ENCODE results near the gene KRT17.
"Not testable (repeated sequence)": the region's sequence is repeated elsewhere in the genome, so short reads cannot be mapped to it uniquely, and the experiment has no call there.

KRT17 gene

DNA sequence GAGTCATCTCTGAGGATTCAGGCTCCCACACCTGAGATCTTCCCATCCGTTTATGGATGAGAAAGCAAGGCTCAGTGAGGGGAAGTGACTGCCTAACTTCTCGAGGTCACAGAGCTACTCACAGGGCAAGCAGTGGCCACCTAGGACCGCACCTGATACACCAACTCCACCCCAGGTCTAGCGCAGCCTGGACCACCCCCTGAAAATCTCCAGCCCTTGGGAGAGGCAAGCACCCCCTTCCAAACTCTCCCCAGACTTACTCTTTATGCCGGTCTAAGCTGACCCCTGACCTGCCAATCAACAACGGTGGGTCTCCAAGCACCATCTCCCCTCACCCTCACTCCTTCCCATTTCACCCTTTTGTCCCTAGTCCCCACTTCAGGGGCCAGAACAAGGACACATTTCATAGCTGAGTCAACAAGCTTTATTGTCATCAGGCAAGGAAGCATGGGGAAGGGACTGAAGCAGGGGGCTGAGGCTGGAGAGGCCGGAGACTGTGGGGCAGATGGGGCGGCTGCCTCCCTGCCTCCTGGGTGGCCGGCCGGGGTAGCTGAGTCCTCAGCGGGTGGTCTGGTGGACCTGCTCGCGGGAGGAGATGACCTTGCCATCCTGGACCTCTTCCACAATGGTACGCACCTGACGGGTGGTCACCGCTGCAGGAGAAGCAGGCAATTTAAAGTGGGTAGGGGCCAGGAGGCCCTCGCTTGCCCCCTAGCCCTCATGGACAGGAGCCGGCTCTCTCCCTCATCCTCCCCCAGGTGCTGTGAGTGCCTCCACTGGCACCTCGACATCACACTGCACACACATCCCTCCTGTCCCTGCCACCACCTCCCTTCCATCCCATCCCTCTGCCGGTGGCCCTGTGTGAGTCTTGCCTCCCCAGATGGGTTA is 5.1 kb downstream of the KRT17 start:
- DNase-seq, result no peak

DNA sequence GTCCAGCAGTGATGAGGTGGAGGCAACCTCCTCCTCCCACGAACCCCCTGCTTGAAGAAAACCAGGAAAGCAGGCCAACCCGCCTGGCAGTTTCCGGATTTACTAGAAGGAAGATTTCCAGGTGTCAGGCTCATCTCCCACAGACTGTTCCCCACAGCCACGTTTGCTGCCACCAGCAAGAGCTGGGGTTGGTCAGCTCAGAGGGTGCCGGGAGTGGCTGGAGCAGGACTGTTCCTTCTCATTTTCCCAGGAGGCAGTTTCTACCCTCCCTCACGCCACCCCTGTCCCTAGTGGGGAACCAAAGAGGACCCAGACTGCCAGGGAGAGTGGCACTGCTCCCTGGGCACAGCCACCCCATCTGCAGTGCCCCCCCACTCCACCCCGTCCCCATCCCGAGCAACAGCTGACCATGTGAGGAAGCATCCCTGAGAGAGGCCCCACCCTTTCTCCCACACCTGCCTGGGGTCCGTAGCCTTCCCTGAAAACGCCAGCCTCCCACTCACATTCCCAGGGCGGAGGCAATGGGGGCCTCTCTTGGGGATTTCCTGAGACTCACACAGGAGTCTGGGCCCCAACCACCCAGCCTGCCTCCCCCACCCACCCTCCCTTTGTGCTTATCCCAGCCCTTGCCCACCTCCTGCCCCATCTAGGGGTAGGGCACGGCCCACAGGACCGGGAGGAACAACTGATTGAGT is 5.9 kb downstream of the KRT17 start:
- DNase-seq, result no peak

DNA sequence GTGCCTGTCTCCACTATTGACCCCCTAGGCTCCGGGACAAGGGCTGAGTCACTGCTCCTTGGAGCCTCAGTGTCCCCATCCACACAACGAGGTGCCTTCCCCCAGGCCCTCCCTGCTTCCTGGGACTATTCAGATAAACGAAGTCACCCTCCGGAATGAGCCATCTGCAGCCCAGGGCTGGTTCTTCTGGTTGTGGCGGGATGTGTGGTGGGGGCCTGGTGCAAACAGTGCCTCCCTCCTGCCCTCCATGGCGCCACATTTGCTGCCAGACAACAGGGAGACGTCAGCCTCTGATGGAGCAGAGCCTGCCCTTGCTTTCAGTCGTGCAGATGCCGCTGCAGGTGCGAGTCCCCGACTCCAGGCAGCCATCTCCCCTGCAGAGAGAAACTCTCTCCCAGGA is 6.7 kb downstream of the KRT17 start:
- no peak for DNase-seq

DNA sequence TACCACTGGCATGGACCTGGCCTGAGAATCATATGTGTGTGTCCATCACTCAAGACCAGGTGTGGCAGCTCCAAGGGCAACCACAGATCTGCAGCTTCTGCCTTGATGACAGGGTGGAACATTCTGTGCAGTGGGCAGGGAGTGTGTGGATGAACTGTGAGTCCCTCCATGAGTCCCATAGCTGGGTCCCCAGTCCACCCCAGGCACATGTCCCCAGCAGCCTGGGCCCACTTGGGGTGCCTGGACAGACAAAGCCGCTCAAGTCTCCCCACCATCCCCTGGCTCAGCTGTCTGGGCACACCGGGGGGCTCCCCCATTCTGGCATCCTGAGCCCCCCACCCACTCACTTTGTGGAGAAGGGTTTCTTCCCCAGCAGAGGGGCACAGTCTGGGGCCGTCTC is 7.2 kb downstream of the KRT17 start:
- no peak for DNase-seq

DNA sequence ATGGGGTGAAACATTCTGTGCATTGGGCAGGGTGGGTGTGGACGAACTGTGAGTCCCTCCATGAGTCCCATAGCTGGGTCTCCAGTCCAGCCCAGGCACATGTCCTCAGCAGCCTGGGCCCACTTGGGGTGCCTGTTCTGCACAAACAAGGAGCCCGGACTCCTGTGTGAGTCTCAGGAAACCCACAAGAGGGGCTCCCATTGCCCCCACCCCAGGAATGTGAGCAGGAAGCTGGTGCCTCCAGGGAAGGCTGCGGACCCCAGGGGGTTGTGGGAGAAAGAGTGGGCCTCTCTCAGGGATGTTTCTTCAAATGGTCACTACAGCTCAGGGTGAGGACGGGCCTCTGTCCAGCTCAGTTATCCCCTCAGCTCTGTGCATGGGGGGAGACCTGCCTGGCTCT is 7.9 kb downstream of the KRT17 start:
- DNase-seq, result not testable (repeated sequence)

DNA sequence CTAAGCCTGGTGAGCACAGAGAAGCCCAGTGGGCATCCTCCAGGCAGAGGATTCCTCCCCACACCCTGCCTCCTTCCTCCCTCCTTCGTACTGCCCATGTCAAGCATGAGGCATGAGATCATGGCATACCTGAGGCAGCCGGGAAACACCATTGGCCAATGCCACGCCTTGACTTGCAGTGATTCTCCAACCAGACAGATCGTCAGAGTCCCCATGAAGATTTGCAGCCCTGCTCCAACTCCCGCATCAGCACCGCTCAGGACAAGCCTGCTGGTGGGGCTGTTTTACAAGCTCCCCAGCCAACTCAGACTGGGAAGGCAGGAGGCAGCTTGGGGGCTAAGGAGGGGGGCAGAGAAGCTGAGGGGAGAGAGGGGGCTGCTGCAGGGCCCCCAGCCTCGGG is 8.9 kb downstream of the KRT17 start:
- DNase-seq, result no peak

DNA sequence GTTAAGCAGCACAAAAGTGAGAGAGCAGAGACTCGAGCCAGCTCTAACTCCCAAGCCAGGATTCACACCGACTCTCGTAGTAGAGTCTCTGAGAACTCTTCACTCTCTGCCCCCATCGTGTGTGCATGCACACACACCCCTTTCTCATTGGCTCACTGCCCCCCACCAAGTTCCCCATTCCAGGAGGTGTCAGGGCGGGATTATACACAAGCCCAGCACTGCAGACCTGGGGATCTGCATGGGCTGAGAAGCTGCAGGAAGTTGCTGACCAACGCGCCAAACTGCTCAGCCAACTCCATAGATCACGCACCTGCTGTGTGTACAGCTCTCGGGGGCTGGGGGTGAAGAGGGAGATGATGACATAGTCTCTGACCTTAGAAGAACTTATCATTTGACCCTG is 9.6 kb downstream of the KRT17 start:
- not testable (repeated sequence) for DNase-seq

DNA sequence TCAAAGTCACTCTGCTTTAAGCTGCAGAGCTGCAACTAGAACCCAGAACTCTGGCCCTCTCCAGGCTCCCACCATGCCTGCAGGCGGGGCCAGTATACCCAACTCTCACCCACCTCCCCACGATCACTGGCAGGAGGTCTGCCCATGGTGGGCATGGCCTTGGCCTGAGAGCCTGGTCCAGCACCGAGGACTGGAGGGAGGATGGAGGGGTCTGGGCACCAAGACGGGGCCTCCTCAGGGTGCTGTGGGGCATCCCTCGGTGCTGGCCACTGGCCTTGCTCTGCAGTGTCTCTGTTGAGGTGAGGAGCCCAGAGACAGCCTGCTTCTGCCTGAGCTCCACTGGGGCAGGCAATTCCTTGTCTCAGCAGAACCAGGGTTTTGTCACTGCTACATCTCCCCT is 10.3 kb downstream of the KRT17 start:
- no peak for DNase-seq

DNA sequence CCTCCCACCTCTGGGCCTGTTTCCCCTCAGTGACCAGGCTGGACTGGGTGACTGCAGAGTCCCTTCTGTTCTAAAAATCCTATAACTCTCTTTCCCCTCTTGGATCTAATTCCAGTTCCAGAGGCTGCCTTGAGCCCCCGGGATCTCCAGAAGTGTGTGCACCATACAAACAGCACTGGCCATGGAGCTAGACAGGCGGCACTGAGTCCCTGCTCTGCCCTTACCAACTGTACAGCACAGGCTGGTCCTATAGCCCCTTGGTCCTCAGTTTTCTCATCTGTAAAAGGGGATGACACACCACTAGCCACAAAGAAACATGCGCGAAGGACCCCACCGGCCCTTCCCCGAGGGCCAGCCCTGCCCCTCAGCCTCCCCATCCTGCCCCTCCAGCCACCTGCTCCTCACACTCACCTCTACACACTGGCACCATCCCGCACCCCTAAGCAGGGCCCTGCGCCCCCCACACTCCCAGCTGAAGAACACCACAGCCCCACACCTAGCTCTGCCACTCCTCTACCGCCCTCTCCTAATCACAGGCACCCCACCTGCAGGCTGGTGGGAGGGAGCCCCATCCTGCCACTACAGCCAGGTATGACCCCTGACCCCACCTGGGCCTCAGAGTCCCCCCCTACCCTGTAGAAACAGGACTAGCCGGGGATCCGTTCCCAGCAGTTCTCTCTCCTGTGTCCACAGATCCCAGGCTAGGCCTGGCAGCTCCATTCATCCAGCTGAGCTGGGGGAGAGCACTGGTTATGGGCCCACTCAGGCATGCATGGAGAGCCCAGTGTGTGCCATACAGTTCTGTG is 10.9 kb downstream of the KRT17 start:
- DNase-seq, result no peak

DNA sequence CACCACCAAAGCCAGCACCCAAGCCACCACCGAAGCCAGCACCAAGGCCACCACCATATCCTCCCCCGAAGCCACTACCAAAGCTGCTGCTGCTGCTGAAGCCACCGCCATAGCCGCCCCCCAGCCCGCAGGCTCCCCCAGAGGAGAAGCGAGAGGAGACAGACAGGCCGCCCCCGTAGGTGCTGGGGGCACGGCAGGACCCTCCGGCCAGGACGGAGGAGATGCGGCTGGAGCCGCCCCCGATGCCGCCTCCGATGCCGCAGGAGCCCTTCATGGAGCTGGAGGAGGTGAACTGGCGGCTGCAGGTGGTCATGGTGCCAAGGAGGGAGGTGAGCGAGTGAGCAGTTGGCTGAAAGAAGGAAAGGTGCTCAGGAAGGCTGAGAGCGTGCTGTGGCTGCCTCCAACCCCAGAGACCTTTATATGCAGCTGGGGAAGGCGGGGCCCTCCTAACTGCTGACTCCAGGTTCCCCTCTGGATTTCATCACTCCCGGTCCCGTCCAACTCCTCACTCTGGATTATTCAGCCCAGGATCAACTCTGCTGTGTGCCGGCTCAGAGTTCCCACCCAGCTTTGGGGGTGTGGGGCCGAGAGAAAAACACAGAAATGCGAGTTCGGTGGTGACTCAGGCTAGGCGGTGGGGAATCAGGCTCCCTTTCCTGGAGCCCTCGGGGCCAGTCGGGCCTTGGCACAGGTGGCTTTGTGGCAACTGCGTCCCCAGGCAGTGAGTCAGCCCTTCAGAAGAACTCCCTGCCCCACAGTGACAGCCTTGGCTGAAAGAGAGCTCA is 11.8 kb downstream of the KRT17 start, which contains the start of gene KRT16:
TSS of gene KRT16 (minus strand) at position 392 of the 785 bp plus-strand sequence. CDS start at position 313, 79 bp downstream.
- not testable (repeated sequence) for DNase-seq

DNA sequence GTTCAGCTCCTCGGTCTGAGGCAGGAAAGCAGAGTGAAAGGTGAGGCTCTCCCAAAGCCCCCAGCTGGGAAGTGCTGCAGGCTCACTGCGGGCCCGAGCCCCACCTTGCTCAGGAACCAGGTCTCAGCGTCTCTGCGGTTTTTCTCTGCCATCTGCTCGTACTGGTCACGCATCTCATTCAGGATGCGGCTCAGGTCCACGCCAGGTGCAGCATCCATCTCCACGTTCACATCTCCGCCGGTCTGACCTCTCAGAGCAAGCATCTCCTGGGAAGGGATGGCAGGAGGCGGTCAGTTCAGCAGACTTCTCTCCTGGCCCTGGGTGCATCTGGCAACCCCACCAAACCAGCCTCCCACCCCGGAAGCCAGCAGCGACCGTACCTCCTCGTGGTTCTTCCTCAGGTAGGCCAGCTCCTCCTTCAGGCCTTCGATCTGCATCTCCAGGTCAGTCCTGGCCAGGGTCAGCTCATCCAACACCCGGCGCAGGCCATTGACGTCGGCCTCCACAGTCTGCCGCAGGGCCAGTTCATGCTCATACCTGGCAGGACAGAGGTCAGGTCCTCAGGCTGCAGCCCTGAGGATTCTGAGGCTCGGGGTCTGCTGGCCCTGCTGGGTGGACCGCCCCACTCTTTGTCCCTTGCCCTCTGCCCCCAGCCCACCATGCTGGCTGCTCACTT is 13.3 kb downstream of the KRT17 start:
- no peak for DNase-seq

DNA sequence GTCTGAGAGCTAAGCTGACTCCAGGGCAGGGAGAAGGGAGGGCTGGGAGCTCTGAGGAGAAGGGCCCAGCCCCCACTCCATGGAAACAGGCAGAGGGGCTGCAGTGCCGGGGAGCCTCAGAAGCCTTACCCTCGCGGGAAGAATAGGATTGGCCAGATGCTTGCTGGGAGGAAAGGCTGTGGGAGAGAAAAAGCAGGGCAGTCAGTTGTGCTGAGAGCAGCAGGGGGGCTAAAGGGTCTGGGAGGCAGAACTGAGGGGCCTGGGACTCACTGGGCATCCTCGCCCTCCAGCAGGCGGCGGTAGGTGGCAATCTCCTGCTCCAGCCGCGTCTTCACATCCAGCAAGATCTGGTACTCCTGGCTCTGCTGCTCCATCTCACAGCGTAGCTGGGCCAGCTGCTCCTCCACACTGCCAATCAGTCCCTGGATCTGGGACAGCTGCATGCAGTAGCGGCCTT is 14.3 kb downstream of the KRT17 start:
- DNase-seq, result not testable (repeated sequence)

DNA sequence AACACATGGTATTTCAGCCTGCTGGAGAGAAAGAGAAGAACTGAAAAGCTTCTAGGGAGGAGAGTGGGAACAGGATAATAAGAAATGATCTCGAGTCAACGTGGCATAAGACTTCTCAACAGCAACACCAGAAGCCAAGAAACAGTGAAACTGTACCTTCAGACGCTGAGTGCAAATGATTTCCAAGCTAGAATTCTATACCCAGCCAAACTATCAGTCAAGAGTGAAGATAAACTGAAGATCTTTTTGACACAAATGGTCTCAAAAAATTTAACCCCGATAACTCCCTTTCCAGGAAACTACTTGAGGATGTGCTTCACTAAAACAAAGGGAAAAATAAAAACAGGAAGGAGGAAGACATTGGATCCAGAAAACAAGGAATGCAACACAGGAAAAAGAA is 17.4 kb downstream of the KRT17 start:
- DNase-seq, result not testable (repeated sequence)

DNA sequence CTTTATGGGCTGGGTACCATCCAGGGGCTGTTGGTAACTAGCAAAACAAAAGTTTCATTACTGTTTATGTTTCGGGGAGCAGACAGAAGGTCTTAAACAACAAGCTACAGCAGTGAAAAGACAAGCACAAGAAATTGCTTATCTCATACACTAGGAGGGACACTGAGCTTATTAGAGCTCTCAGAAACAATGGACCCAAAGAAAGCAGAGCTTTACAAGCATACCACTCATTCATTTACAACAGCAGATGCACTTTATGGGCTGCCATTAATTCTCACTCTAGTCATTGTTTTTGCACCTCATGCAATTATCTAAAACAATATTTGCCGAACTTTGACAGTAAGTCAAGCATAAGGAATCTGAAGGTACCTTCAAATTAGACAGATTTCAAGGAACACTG is 21.9 kb downstream of the KRT17 start:
- DNase-seq, result no peak

DNA sequence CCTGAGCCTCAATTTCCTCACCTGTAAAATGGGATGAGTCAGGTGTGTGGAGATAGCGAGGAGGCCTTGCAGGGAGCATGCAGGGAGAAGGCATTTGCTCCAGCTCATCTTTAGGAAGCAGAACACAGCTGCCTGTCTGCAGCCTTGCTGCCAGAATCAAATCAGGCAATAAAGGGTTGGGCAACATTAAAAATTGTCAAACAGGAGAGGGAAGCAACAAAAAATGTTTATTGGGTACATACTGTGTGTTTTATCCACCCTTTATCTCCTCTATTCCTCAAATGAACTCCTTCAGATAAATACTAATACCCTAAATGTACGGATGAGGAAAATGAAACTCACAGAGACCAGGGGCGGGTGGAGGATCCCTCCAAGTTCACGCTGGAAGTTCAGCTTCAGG is 24.1 kb downstream of the KRT17 start:
- no peak for DNase-seq

DNA sequence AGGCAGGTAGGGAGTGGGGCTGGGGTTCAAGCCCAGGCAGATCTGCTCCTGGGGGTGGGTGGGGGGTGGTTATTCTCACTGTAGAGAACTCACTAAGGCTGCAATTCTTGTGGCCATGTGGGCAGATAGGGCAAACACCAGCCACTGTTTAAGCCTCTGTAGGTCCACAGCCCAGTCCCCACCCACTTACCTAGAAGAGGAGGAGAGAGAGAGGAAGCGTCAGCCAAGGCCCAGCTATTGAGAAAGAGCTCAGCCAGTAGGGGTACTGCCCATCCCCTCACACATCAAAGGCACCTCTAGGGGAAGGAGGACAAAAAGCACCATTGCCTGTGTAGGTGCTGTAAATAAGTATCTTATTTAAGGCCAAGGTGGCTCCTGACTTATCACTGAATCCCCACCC is 24.7 kb downstream of the KRT17 start:
- DNase-seq, result no peak

DNA sequence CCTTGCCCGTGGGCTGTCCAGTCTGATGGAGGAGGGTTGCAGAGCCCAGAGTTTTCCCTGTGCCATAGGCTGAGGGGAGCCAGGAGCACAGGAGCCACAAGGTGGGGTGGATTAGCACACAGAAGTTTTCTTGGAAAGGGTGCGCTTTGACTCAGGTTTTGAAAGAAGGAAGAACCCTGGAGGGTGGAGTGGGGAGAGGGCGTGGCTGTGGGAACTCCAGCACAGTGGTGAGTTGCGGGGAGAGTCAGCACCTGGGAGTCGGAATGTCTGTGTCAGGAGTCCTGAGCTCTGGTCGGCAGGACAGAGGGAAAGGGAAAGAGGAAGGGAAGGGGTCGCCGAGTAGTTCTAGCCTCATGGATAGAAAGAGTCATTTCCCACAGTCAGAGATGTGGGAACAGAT is 28.8 kb downstream of the KRT17 start:
- no peak for DNase-seq

DNA sequence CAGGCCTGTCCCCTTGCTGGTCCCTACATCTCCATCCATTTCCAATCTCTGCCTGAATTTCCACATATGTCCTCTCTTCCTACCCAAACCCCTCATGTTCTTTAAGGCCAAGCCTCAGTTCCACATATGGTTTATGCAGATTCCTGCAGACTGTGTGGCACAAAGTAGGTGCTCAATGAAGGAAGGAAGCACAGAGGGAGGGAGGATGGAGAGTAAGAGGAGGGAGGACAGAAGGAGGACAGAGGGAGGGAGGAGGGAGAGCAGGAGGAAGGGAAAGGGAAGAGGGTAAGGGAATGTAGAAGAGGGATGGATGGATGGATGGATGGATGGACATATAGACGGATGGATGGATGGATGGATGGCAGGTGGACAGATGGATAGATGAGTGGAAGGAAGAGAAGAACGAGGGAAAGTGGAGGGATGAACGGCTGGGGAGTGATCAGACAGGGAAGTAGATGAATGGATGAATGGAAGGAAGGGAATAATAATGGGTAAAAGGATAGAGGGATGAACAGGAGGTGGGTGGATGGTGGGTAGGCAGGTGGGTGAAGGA is 29.9 kb downstream of the KRT17 start:
- DNase-seq, result no peak

DNA sequence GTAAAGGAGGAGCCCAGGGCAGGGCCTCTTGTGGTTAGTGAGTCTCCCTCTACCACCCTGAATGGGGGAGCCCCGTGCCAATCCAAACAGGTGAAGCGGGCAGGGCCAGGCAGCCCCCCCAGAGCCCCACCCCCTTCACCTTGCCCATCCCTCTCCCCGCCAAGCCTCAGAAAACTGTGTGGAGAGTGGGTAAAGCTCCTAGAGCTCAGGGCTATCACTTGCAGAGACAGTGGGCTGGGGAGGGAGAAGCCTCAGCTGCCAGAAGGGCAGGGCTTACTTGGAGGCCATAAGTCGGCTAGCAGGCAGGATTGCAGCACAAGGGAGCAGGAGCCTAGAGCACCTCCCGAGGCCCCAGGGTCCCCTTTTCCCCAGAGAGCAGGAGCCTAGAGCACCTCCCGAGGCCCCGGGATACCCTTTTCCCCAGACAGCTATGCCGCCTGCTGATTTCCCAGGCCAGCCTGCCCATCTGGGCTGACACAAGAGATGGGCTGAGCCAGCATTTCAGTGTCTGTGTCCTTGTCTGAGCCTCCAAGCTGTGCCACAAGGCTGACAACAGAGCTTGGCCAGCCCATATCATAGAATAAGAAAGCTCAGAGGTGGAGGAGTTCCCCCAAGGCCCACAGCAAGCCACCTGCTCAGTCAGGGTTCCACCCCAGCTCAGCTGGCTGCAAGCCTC is 30.9 kb downstream of the KRT17 start:
- DNase-seq, result no peak

DNA sequence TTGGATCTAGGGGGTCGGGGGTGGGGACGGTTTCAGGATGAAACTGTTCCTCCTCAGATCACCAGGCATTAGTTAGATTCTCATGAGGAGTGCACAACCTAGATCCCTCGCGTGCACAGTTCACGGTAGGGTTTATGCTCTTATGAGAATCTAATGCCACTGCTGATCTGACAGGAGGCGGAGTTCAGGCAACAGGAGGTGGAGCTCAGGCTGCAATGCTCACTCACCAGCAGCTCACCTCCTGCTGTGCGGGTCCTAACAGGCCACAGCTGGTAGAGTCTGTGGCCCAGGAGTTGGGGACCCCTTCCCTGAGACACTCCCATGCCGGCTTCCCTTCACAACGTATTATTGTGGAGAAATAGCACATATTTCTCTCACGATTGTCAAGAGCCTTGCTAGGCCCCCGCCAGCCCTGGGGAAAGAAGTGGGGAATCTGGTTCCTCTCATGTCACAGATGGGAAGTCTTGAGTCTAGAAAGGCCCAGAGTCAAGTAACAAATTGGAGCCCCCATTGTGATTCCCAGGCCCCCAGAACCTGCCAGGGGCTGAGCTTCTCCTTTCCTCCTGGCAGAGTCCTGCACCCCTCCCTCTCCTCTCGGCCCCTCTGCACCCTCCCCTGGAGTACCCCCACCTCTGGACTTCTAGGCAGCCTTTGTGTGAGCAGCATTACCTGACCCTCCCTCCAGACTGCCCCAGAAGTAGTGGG is 31.6 kb downstream of the KRT17 start:
- no peak for DNase-seq
